Neural progenitor cell (in vitro differentiated cells): ENCODE measurements around the gene ADARB2. TPM values are rescaled to one million over a fixed set of nuclear protein-coding genes. Genes with fewer than 3 reads are reported as not detected.
A peak's percentile ranks its signal among the peaks of the same experiment; 100 is the strongest.
"Not testable (repeated sequence)": the region's sequence is repeated elsewhere in the genome, so short reads cannot be mapped to it uniquely, and the experiment has no call there.

Source experiments
- DNase-seq: peaks from one replicate; pipeline ENCODE4 v3.0.0-alpha.2; 2016; ENCODE audit warnings: low spot score
- H2AFZ ChIP-seq: fragments of 200-600 bp; sonication (generic); replicated peaks from 2 replicates; pipeline ENCODE4 v1.6.1; 2016; ENCODE audit warnings: antibody characterized with exemption
- H3F3A ChIP-seq: fragments of 200-600 bp; sonication (generic); 2 replicates; pipeline ENCODE4 v1.6.1; 2016; ENCODE audit warnings: antibody characterized with exemption, low read depth
- H3K27ac ChIP-seq: fragments of 200-600 bp; sonication (generic); 2 replicates; pipeline ENCODE4 v1.5.1; 2016; ENCODE audit warnings: mild to moderate bottlenecking
- H3K27me3 ChIP-seq: fragments of 200-600 bp; sonication (generic); 2 replicates; pipeline ENCODE4 v1.6.1; 2016; ENCODE audit warnings: mild to moderate bottlenecking, moderate library complexity
- H3K36me3 ChIP-seq: fragments of 200-600 bp; sonication (generic); 2 replicates; pipeline ENCODE4 v1.5.1; 2016
- H3K4me1 ChIP-seq: fragments of 200-600 bp; sonication (generic); 2 replicates; pipeline ENCODE4 v1.6.1; 2016; ENCODE audit warnings: mixed run types
- H3K4me2 ChIP-seq: fragments of 200-600 bp; sonication (generic); 2 replicates; pipeline ENCODE4 v1.6.1; 2016
- H3K4me3 ChIP-seq: fragments of 200-600 bp; sonication (generic); 2 replicates; pipeline ENCODE4 v1.5.1; 2016
- H3K79me2 ChIP-seq: fragments of 200-600 bp; sonication (generic); 2 replicates; pipeline ENCODE4 v1.6.1; 2016; ENCODE audit warnings: low read depth
- H3K9ac ChIP-seq: fragments of 200-600 bp; sonication (generic); 2 replicates; pipeline ENCODE4 v1.6.1; 2016
- H3K9me3 ChIP-seq: fragments of 200-600 bp; sonication (generic); 2 replicates; pipeline ENCODE4 v1.5.1; 2016; ENCODE audit warnings: low read depth
- H4K20me1 ChIP-seq: fragments of 200-600 bp; sonication (generic); 2 replicates; pipeline ENCODE4 v1.6.1; 2016; ENCODE audit warnings: low read depth
- H3K27ac Mint-ChIP-seq: 3 replicates; pipeline ENCODE4 v1.8.0; 2021; ENCODE audit warnings: mixed read lengths
- H3K27me3 Mint-ChIP-seq: 2 replicates; pipeline ENCODE4 v1.8.0; 2022; ENCODE audit warnings: low read depth, mild to moderate bottlenecking, inconsistent platforms, moderate library complexity, mixed read lengths; ENCODE audit not compliant: insufficient read depth
- H3K36me3 Mint-ChIP-seq: 3 replicates; pipeline ENCODE4 v1.8.0; 2021; ENCODE audit warnings: mixed read lengths
- H3K4me1 Mint-ChIP-seq: 3 replicates; pipeline ENCODE4 v1.8.0; 2021; ENCODE audit warnings: mixed read lengths
- H3K4me3 Mint-ChIP-seq: 3 replicates; pipeline ENCODE4 v1.8.0; 2021; ENCODE audit warnings: mild to moderate bottlenecking, moderate library complexity, mixed read lengths
- H3K9me3 Mint-ChIP-seq: 3 replicates; pipeline ENCODE4 v1.8.0; 2020; ENCODE audit warnings: mixed read lengths
- EZH2 ChIP-seq: fragments of 200-600 bp; sonication (generic); IDR thresholded peaks from 2 replicates; pipeline ENCODE4 v1.6.1; 2017; ENCODE audit warnings: antibody characterized with exemption, mild to moderate bottlenecking, moderate library complexity
- EZH2phosphoT487 ChIP-seq: fragments of 200-600 bp; sonication (generic); IDR thresholded peaks from 2 replicates; pipeline ENCODE4 v1.6.1; 2017; ENCODE audit warnings: antibody characterized with exemption
- total RNA-seq: library from RNA; depleted of rRNA; stranded (reverse); fragments of >200 nt; gene quantifications from 2 replicates; pipeline ENCODE4 v1.2.3, GENCODE V29; 2015; ENCODE audit warnings: low replicate concordance
- TF ChIP-seq, protein P1 (sequence below): fragments of 200-600 bp; sonication (generic); IDR thresholded peaks from 2 replicates; pipeline ENCODE4 v1.5.1; 2017; ENCODE audit warnings: antibody characterized with exemption, mild to moderate bottlenecking

ADARB2 gene
- total RNA-seq, 1 donor from 2014 or later: not detected

DNA sequence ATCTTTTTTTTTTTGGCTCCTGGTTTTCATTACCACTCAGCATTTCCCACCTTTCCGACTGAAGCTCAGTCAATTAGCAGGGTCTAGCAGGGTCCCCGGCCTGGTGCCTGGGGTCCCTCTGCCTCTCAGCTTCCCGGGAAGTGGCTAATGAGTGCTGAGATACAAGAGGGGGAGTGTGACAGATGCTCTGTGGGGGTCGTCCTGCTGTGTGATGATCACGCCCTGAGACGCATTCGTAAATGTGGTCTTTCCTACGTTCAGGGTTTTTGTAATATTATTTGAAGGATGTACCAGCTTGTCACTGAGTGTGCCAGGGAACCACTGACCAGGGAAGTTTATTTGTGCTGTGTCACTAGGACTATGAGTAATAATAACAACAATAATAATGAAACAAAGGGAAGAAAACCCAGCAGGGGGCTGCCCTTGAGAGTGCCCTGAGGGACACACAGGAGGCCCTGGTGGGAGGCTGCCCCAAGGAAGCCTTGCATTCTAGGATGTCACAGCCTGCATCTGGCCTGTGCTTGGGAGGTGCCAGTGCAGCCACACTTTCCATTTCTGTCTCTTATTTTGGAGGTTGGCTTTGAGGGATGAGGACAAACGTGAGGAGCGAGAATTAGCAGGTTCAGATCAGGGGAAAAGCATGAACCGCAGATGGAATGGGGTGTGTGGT is 337.8 kb downstream of the ADARB2 start:
- Histone ChIP-seq H3K9me3 (no peaks in the 10 kb centered on the region), H3K4me2 (no peak overlapping the region), H3K27ac (no peak overlapping the region), H3F3A (no peaks in the 10 kb centered on the region), H3K4me1 (peaks cover 9% of the 10 kb centered on the region), H4K20me1 (no peaks in the 10 kb centered on the region), H3K9ac (no peak overlapping the region), H3K4me3 (no peak overlapping the region), H2AFZ (no peak overlapping the region), H3K27me3 (no peaks in the 10 kb centered on the region), H3K79me2 (no peaks in the 10 kb centered on the region), H3K36me3 (no peaks in the 10 kb centered on the region)
- H3K27ac Mint-ChIP-seq: peak overlapping the region; percentile 9
- TF ChIP-seq EZH2phosphoT487 (no peak), EZH2 (no peak)
- TF ChIP-seq, protein P1, sequence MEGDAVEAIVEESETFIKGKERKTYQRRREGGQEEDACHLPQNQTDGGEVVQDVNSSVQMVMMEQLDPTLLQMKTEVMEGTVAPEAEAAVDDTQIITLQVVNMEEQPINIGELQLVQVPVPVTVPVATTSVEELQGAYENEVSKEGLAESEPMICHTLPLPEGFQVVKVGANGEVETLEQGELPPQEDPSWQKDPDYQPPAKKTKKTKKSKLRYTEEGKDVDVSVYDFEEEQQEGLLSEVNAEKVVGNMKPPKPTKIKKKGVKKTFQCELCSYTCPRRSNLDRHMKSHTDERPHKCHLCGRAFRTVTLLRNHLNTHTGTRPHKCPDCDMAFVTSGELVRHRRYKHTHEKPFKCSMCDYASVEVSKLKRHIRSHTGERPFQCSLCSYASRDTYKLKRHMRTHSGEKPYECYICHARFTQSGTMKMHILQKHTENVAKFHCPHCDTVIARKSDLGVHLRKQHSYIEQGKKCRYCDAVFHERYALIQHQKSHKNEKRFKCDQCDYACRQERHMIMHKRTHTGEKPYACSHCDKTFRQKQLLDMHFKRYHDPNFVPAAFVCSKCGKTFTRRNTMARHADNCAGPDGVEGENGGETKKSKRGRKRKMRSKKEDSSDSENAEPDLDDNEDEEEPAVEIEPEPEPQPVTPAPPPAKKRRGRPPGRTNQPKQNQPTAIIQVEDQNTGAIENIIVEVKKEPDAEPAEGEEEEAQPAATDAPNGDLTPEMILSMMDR: no peak
- H3K36me3 Mint-ChIP-seq: no peaks in the 10 kb centered on the region
- H3K4me3 Mint-ChIP-seq: no peak overlapping the region
- peaks cover 2% of the 10 kb centered on the region for H3K9me3 Mint-ChIP-seq
- no peak for DNase-seq
- H3K4me1 Mint-ChIP-seq: peaks cover 40% of the 10 kb centered on the region
- peaks cover 15% of the 10 kb centered on the region for H3K27me3 Mint-ChIP-seq

DNA sequence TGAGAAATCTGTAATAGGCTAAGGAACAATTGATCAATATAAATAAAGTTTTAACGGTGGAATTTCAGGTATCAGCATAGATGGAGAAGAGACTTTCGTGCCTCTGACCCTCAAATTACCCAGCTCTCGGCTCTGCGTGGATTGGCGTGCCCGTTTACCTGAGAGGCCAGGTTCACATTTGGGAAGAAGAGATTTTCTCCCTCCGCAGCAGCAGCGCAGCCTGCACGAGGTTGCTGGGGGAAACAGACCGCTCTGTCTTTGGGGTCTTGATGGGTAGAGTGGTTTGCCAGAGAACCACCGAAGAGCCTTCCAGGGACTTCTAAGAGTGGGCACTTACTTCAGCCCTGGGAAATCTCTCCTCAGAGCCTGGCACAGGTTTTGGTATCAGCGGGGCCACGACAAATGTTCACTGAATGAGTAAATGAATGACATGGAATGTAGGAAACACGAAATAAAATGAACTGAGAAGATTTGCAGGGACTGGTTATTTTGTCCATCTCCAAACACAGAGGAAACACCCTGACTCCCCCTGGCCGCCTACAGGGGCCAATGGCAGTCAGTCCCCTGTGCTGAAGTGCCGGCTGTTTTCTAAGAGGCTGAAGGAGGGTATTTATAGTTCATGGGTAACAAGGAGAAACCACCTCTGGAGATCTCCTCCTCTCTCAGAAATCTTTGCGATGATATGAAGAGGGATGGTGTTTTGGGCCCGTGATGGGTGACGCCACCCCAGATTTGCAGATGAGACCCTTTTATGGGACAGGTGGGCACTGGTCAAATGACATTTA is 338.5 kb downstream of the ADARB2 start:
- no peaks in the 10 kb centered on the region for H3K36me3 ChIP-seq
- Mint-ChIP-seq H3K36me3 (no peaks in the 10 kb centered on the region), H3K27me3 (peaks cover 15% of the 10 kb centered on the region), H3K4me1 (peaks cover 40% of the 10 kb centered on the region), H3K27ac (no peak overlapping the region), H3K9me3 (peaks cover 2% of the 10 kb centered on the region), H3K4me3 (no peak overlapping the region)
- no peak overlapping the region for H3K4me2 ChIP-seq
- no peak for DNase-seq
- no peaks in the 10 kb centered on the region for H3F3A ChIP-seq
- H4K20me1 ChIP-seq: no peaks in the 10 kb centered on the region
- no peaks in the 10 kb centered on the region for H3K79me2 ChIP-seq
- no peak overlapping the region for H3K27ac ChIP-seq
- H3K4me3 ChIP-seq: no peak overlapping the region
- no peak overlapping the region for H3K9ac ChIP-seq
- H3K4me1 ChIP-seq: peaks cover 9% of the 10 kb centered on the region
- H2AFZ ChIP-seq: no peak overlapping the region
- TF ChIP-seq EZH2 (no peak), EZH2phosphoT487 (no peak)
- TF ChIP-seq, protein P1: no peak
- H3K27me3 ChIP-seq: no peaks in the 10 kb centered on the region
- no peaks in the 10 kb centered on the region for H3K9me3 ChIP-seq

DNA sequence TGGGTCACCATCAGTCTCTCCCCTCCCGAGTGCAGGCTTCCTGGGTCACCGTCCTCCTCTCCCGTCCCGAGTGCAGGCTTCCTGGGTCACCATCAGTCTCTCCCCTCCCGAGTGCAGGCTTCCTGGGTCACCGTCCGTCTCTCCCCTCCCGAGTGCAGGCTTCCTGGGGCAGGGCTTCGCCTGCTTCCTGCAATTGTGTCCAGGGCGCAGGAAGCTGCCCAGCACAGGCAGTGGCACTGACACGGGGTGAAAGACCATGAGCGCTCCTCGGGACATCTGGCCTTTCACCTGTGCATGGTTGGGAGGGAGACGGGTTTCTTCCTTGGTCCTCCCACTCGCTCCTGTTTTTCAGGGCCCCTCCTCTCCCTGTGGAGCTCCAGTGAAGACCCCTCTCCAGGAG is 339.2 kb downstream of the ADARB2 start:
- H3K9me3 Mint-ChIP-seq, H3K4me3 ChIP-seq, H3F3A ChIP-seq, H3K4me2 ChIP-seq, H3K36me3 Mint-ChIP-seq, DNase-seq, H3K79me2 ChIP-seq, H2AFZ ChIP-seq, H3K36me3 ChIP-seq, H3K9me3 ChIP-seq, H3K27ac ChIP-seq, H4K20me1 ChIP-seq, H3K27me3 ChIP-seq, H3K9ac ChIP-seq, H3K4me3 Mint-ChIP-seq, H3K27ac Mint-ChIP-seq, H3K4me1 ChIP-seq: not testable (repeated sequence)
- Mint-ChIP-seq H3K4me1 (peaks cover 33% of the 10 kb centered on the region), H3K27me3 (peaks cover 11% of the 10 kb centered on the region)

DNA sequence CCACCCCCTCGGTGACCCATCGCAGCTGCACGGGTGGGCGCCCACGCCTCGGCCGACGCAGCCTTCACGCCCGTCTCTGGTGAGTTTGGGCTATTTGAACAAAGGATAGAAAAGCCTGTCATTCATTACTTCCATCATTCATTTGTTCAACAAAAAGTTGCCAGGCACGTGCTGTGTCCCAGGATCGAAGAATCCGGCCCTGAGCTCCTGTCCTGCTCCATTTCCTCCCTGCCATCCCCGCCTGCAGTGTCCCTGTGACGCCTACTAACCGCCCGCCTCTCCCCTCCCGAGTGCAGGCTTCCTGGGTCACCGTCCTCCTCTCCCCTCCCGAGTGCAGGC is 341.1 kb downstream of the ADARB2 start:
- TF ChIP-seq, protein P1: no peak
- TF ChIP-seq EZH2: no peak
- no peak for TF ChIP-seq EZH2phosphoT487
- no peak overlapping the region for H2AFZ ChIP-seq
- H3K79me2 ChIP-seq: no peaks in the 10 kb centered on the region
- H3K4me2 ChIP-seq: no peak overlapping the region
- no peaks in the 10 kb centered on the region for H3F3A ChIP-seq
- no peaks in the 10 kb centered on the region for H3K36me3 ChIP-seq
- no peaks in the 10 kb centered on the region for H3K36me3 Mint-ChIP-seq
- H3K4me1 Mint-ChIP-seq: peaks cover 28% of the 10 kb centered on the region
- no peak overlapping the region for H3K4me3 ChIP-seq
- no peak overlapping the region for H3K4me3 Mint-ChIP-seq
- no peaks in the 10 kb centered on the region for H4K20me1 ChIP-seq
- H3K27me3 Mint-ChIP-seq: peaks cover 2% of the 10 kb centered on the region
- H3K9me3 ChIP-seq: no peaks in the 10 kb centered on the region
- no peaks in the 10 kb centered on the region for H3K27me3 ChIP-seq
- peaks cover 8% of the 10 kb centered on the region for H3K4me1 ChIP-seq
- H3K27ac ChIP-seq: no peak overlapping the region
- H3K9me3 Mint-ChIP-seq: peaks cover 2% of the 10 kb centered on the region
- DNase-seq: no peak
- H3K27ac Mint-ChIP-seq: no peak overlapping the region
- H3K9ac ChIP-seq: no peak overlapping the region
